Gastrocnemius medialis (tissue), 4 donors: ENCODE results near the gene ST14.
"Not testable (repeated sequence)": the region's sequence is repeated elsewhere in the genome, so short reads cannot be mapped to it uniquely, and the experiment has no call there.

Experiments used
- CTCF ChIP-seq, 5 experiments: fragments of 450-650 bp in 3 of 5; fragments of 200-600 bp in 2 of 5; sonication (generic) in 2 of 5; IDR thresholded peaks in 4 of 5; conservative IDR thresholded peaks in 1 of 5; 1 replicate in 4 of 5; 2 replicates in 1 of 5; pipeline ENCODE4 v1.5.1; 2016 to 2019; ENCODE audit warnings: antibody characterized with exemption in 5 of 5, mild to moderate bottlenecking in 3 of 5, moderate library complexity in 3 of 5
- POLR2A ChIP-seq, 2 donors: fragments of 450-650 bp; IDR thresholded peaks; one replicate each; pipeline ENCODE4 v1.6.1; 2017; ENCODE audit warnings: antibody characterized with exemption in 2 of 2, mild to moderate bottlenecking in 2 of 2, moderate library complexity in 2 of 2

GRCh38 chr11:130249929-130250328 is 90.3 kb downstream of the ST14 start:
- not testable (repeated sequence) for TF ChIP-seq CTCF (IDR thresholded peaks at IDR 0.05 in 4 of 5, conservative IDR thresholded peaks at IDR 0.05 in 1 of 5); POLR2A (IDR thresholded peaks at IDR 0.05)
